Ishikawa (cell line): ENCODE data around the gene HEMGN.

ENCODE experiments used
- FOXM1 ChIP-seq: IDR thresholded peaks from 2 replicates; pipeline ENCODE4 v1.6.1; 2012; ENCODE audit warnings: low read depth, borderline replicate concordance
- TAF1 ChIP-seq: IDR thresholded peaks from 2 replicates; pipeline ENCODE4 v1.6.1; 2012; ENCODE audit warnings: low read depth, mild to moderate bottlenecking
- YY1 ChIP-seq: IDR thresholded peaks from 2 replicates; pipeline ENCODE4 v1.6.1; 2012; ENCODE audit warnings: low read depth

DNA sequence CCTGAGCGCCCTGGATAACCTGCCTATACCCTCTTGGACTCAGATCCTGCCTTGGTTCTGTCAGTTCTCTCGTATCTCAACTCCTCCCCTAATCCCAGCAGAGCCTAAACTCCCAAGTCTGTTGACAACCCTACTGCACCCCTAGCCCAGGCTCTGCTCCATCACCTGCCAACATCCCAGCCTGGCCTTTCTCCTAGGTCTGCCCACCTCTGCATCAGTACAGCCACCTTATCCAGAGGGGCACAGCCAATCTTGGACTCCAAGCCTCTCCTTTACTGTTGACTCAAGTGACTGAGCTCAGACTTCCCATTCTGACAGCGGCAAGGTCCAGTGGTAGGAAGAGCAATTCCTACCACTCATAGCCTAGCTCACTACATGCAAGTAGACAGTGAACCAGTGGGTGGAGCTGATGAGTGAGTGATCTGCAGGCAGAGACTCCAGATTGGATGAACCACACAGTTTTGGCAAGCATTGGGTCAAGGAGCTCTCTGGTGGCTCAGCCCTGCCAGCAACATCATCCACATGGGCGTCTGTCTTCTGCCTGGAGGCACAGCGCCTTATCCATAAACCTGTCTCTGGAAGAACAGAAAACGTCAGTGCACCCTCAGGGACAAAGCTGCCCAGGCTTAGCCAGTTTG, 42.2 kb downstream of the HEMGN start:
- TF ChIP-seq YY1 (no peak), FOXM1 (no peak), TAF1 (no peak)
